ENCODE data around the gene SLC7A6. TPM values are rescaled to one million over a fixed set of nuclear protein-coding genes. Genes with fewer than 3 reads are reported as not detected.
A peak's percentile ranks its signal among the peaks of the same experiment; 100 is the strongest.

The SLC7A6 gene
- total and polyA plus RNA-seq, 2 experiments from 2014 or later = 20.5 to 29.7 TPM

GRCh38 chr16:68328151-68328859 is 64.0 kb downstream of the SLC7A6 start:
- Histone ChIP-seq H3K9me2 (replicated peaks; ENCODE audit: insufficient read depth) (no peaks in the 10 kb centered on the region), H3K27me3 (no peaks in the 10 kb centered on the region), H3K36me3 (replicated peaks; ENCODE audit: insufficient read depth, low read depth) (no peaks in the 10 kb centered on the region), H2AFZ (no peak overlapping the region), H3K4me3 (no peak overlapping the region), H3K4me1 (ENCODE audit: insufficient read depth) (peaks cover 30% of the 10 kb centered on the region), H3K9me3 (ENCODE audit: low read depth) (no peaks in the 10 kb centered on the region), H3K79me2 (no peaks in the 10 kb centered on the region), H3K27ac (peak overlapping the region; percentile 78), H4K20me1 (ENCODE audit: insufficient read depth, poor library complexity, severe bottlenecking) (no peaks in the 10 kb centered on the region), H3K4me2 (peak overlapping the region; percentile 36)
- peak; percentile 94 for DNase-seq (ENCODE audit: low spot score)
- 12% methylated on average over 13 of the region's 13 CpGs for WGBS (ENCODE audit: low lambda C conversion rate, missing lambda C conversion rate)
- TF ChIP-seq EZH2 (IDR thresholded peaks at IDR 0.05; ENCODE audit: borderline replicate concordance) = no peak
- TF ChIP-seq EZH2phosphoT487 (IDR thresholded peaks at IDR 0.05; ENCODE audit: low read depth, severe bottlenecking, unreplicated experiment) = no peak
- TF ChIP-seq CTCF (IDR thresholded peaks at IDR 0.05; ENCODE audit: poor library complexity) = peak; percentile 90

GRCh38 chr16:68328860-68329390 is 64.6 kb downstream of the SLC7A6 start:
- WGBS (ENCODE audit: low lambda C conversion rate, missing lambda C conversion rate) = 30% methylated on average over 3 of the region's 3 CpGs
- Histone ChIP-seq H3K4me2 (peak overlapping the region; percentile 19), H3K4me3 (no peak overlapping the region), H3K27ac (peak overlapping the region; percentile 78), H3K27me3 (no peaks in the 10 kb centered on the region), H3K79me2 (no peaks in the 10 kb centered on the region), H3K9me3 (ENCODE audit: low read depth) (no peaks in the 10 kb centered on the region), H3K4me1 (ENCODE audit: insufficient read depth) (peaks cover 33% of the 10 kb centered on the region), H2AFZ (no peak overlapping the region), H3K9me2 (replicated peaks; ENCODE audit: insufficient read depth) (no peaks in the 10 kb centered on the region), H3K36me3 (replicated peaks; ENCODE audit: insufficient read depth, low read depth) (no peaks in the 10 kb centered on the region), H4K20me1 (ENCODE audit: insufficient read depth, poor library complexity, severe bottlenecking) (no peaks in the 10 kb centered on the region)
- peak; percentile 69 for DNase-seq (ENCODE audit: low spot score)
- TF ChIP-seq EZH2 (IDR thresholded peaks at IDR 0.05; ENCODE audit: borderline replicate concordance) = no peak
- no peak for TF ChIP-seq EZH2phosphoT487 (IDR thresholded peaks at IDR 0.05; ENCODE audit: low read depth, severe bottlenecking, unreplicated experiment)
- no peak for TF ChIP-seq CTCF (IDR thresholded peaks at IDR 0.05; ENCODE audit: poor library complexity)

DNA sequence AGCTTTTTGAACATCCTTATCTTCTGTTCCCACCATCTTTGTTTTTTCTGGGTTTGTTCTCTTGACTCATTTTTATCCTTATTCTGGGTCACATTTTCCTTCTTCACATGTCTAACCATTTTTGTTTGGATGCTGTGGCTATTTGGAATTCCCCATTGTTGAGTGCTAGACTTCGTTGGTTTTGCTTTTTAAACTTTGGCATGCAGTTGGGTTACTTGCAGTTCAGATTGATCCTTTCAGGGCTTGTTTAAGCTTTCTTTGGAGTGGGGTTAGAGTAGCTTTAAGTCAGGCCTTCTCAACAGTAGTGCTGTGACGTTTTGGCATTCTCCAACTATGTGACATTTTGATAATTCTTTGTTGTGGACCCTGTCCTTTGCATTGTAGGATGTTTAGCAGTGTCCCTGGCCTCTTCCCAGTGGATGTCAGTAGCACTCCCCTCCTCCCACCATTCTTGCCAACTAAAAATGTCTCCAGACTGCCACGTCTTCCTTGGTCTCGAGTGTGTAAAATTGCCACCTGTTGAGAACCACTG is 67.6 kb downstream of the SLC7A6 start:
- H3K4me1 ChIP-seq (ENCODE audit: insufficient read depth) = peaks cover 29% of the 10 kb centered on the region
- H3K79me2 ChIP-seq = no peaks in the 10 kb centered on the region
- no peaks in the 10 kb centered on the region for H4K20me1 ChIP-seq (ENCODE audit: insufficient read depth, poor library complexity, severe bottlenecking)
- no peaks in the 10 kb centered on the region for H3K36me3 ChIP-seq (replicated peaks; ENCODE audit: insufficient read depth, low read depth)
- H2AFZ ChIP-seq = no peak overlapping the region
- H3K27ac ChIP-seq = peak overlapping the region; percentile 87
- H3K27me3 ChIP-seq = no peaks in the 10 kb centered on the region
- DNase-seq (ENCODE audit: low spot score) = no peak
- no peaks in the 10 kb centered on the region for H3K9me2 ChIP-seq (replicated peaks; ENCODE audit: insufficient read depth)
- no peak overlapping the region for H3K4me3 ChIP-seq
- no peak for TF ChIP-seq CTCF (IDR thresholded peaks at IDR 0.05; ENCODE audit: poor library complexity)
- TF ChIP-seq EZH2 (IDR thresholded peaks at IDR 0.05; ENCODE audit: borderline replicate concordance) = no peak
- no peak for TF ChIP-seq EZH2phosphoT487 (IDR thresholded peaks at IDR 0.05; ENCODE audit: low read depth, severe bottlenecking, unreplicated experiment)
- no peaks in the 10 kb centered on the region for H3K9me3 ChIP-seq (ENCODE audit: low read depth)
- WGBS (ENCODE audit: low lambda C conversion rate, missing lambda C conversion rate) = 32% methylated on average over 4 of the region's 4 CpGs
- H3K4me2 ChIP-seq = peak overlapping the region; percentile 64
